ENCODE data around the gene ARHGAP33.

ARHGAP33 gene

GRCh38 chr19:35751839-35752745 lies 23.3 kb upstream of the ARHGAP33 start:
- Histone ChIP-seq H4K20me1 (ENCODE audit: insufficient read depth, low read length, poor library complexity, severe bottlenecking) (no peaks in the 10 kb centered on the region), H3F3A (ENCODE audit: low read depth) (no peaks in the 10 kb centered on the region), H3K9me3 (ENCODE audit: insufficient read depth, low read depth, low read length) (no peaks in the 10 kb centered on the region), H3K4me1 (ENCODE audit: insufficient read depth, low read length, poor library complexity, severe bottlenecking) (peaks cover 15% of the 10 kb centered on the region), H3K4me2 (ENCODE audit: low read depth, low read length, poor library complexity, severe bottlenecking) (no peak overlapping the region), H3K9me2 (replicated peaks; ENCODE audit: low read depth, low read length) (no peaks in the 10 kb centered on the region), H3K27me3 (ENCODE audit: insufficient read depth, low read length, poor library complexity, severe bottlenecking) (no peaks in the 10 kb centered on the region), H2AFZ (ENCODE audit: low read length) (no peak overlapping the region), H3K4me3 (ENCODE audit: low read length, poor library complexity, severe bottlenecking) (no peak overlapping the region), H3K9ac (ENCODE audit: low read depth, low read length, poor library complexity, severe bottlenecking) (no peak overlapping the region), H3K79me2 (ENCODE audit: insufficient read depth, low read length) (peaks cover 13% of the 10 kb centered on the region; the same call in 1 of the 2 replicates), H3K36me3 (ENCODE audit: insufficient read depth, low read length) (no peaks in the 10 kb centered on the region; the same call in 1 of the 2 replicates)
- TF ChIP-seq EZH2phosphoT487 (IDR thresholded peaks at IDR 0.05; ENCODE audit: borderline replicate concordance), result no peak
- no peak for TF ChIP-seq CTCF (conservative IDR thresholded peaks at IDR 0.05; ENCODE audit: low read length)

GRCh38 chr19:35752746-35753350 lies 22.5 kb upstream of the ARHGAP33 start:
- H3K4me2 ChIP-seq (ENCODE audit: low read depth, low read length, poor library complexity, severe bottlenecking), result no peak overlapping the region
- no peaks in the 10 kb centered on the region for H4K20me1 ChIP-seq (ENCODE audit: insufficient read depth, low read length, poor library complexity, severe bottlenecking)
- H3F3A ChIP-seq (ENCODE audit: low read depth), result no peaks in the 10 kb centered on the region
- H2AFZ ChIP-seq (ENCODE audit: low read length), result no peak overlapping the region
- no peak overlapping the region for H3K4me3 ChIP-seq (ENCODE audit: low read length, poor library complexity, severe bottlenecking)
- H3K9me3 ChIP-seq (ENCODE audit: insufficient read depth, low read depth, low read length), result no peaks in the 10 kb centered on the region
- H3K27me3 ChIP-seq (ENCODE audit: insufficient read depth, low read length, poor library complexity, severe bottlenecking), result no peaks in the 10 kb centered on the region
- no peaks in the 10 kb centered on the region for H3K9me2 ChIP-seq (replicated peaks; ENCODE audit: low read depth, low read length)
- TF ChIP-seq EZH2phosphoT487 (IDR thresholded peaks at IDR 0.05; ENCODE audit: borderline replicate concordance), result no peak
- no peak for TF ChIP-seq CTCF (conservative IDR thresholded peaks at IDR 0.05; ENCODE audit: low read length)
- H3K4me1 ChIP-seq (ENCODE audit: insufficient read depth, low read length, poor library complexity, severe bottlenecking), result peaks cover 17% of the 10 kb centered on the region
- no peaks in the 10 kb centered on the region; the same call in 1 of the 2 replicates for H3K36me3 ChIP-seq (ENCODE audit: insufficient read depth, low read length)
- peaks cover 13% of the 10 kb centered on the region; the same call in 1 of the 2 replicates for H3K79me2 ChIP-seq (ENCODE audit: insufficient read depth, low read length)
- H3K9ac ChIP-seq (ENCODE audit: low read depth, low read length, poor library complexity, severe bottlenecking), result no peak overlapping the region

- Histone ChIP-seq H3K36me3 (ENCODE audit: insufficient read depth, low read length) (no peaks in the 10 kb centered on the region; the same call in 1 of the 2 replicates), H3F3A (ENCODE audit: low read depth) (no peaks in the 10 kb centered on the region), H3K9me3 (ENCODE audit: insufficient read depth, low read depth, low read length) (no peaks in the 10 kb centered on the region), H2AFZ (ENCODE audit: low read length) (no peak overlapping the region), H4K20me1 (ENCODE audit: insufficient read depth, low read length, poor library complexity, severe bottlenecking) (no peaks in the 10 kb centered on the region), H3K4me1 (ENCODE audit: insufficient read depth, low read length, poor library complexity, severe bottlenecking) (peaks cover 15% of the 10 kb centered on the region), H3K9me2 (replicated peaks; ENCODE audit: low read depth, low read length) (no peaks in the 10 kb centered on the region), H3K27me3 (ENCODE audit: insufficient read depth, low read length, poor library complexity, severe bottlenecking) (no peaks in the 10 kb centered on the region), H3K79me2 (ENCODE audit: insufficient read depth, low read length) (peaks cover 11% of the 10 kb centered on the region; the same call in 1 of the 2 replicates), H3K9ac (ENCODE audit: low read depth, low read length, poor library complexity, severe bottlenecking) (no peak overlapping the region), H3K4me3 (ENCODE audit: low read length, poor library complexity, severe bottlenecking) (no peak overlapping the region), H3K4me2 (ENCODE audit: low read depth, low read length, poor library complexity, severe bottlenecking) (no peak overlapping the region)
- TF ChIP-seq EZH2phosphoT487 (IDR thresholded peaks at IDR 0.05; ENCODE audit: borderline replicate concordance) (no peak), CTCF (conservative IDR thresholded peaks at IDR 0.05; ENCODE audit: low read length) (no peak)
These were observed 21.6 kb upstream of the ARHGAP33 start for GRCh38 chr19:35753634-35754369.

Measured in Loucy (cell line).